MM.1S (cell line): ENCODE results near the gene CLIC5.
"Not testable (repeated sequence)": the region's sequence is repeated elsewhere in the genome, so short reads cannot be mapped to it uniquely, and the experiment has no call there.

ENCODE experiments used
- DNase-seq: peaks from one replicate; pipeline ENCODE4 v3.0.0-alpha.2; 2015
- H2AFZ ChIP-seq: fragments of 300-600 bp; sonication (generic); 2 replicates; pipeline ENCODE4 v1.6.0; 2016; ENCODE audit warnings: antibody characterized with exemption, low read length
- H3F3A ChIP-seq: fragments of 300-600 bp; sonication (generic); 2 replicates; pipeline ENCODE4 v1.6.1; 2016; ENCODE audit warnings: mild to moderate bottlenecking, antibody characterized with exemption, low read length, moderate library complexity, mixed read lengths; ENCODE audit not compliant: insufficient read depth
- H3K27ac ChIP-seq: fragments of 300-600 bp; sonication (generic); 2 replicates; pipeline ENCODE4 v1.5.1; 2016; ENCODE audit warnings: mild to moderate bottlenecking, low read length
- H3K27me3 ChIP-seq: fragments of 300-600 bp; sonication (generic); replicated peaks from 2 replicates; pipeline ENCODE4 v1.6.0; 2016; ENCODE audit warnings: low read length; ENCODE audit not compliant: insufficient read depth
- H3K36me3 ChIP-seq: fragments of 300-600 bp; sonication (generic); replicated peaks from 2 replicates; pipeline ENCODE4 v1.6.1; 2016; ENCODE audit warnings: mild to moderate bottlenecking, low read length, mixed read lengths; ENCODE audit not compliant: insufficient read depth
- H3K4me1 ChIP-seq: fragments of 300-600 bp; sonication (generic); 2 replicates; pipeline ENCODE4 v1.6.1; 2016; ENCODE audit warnings: low read length, mixed read lengths
- H3K4me2 ChIP-seq: fragments of 300-600 bp; sonication (generic); 2 replicates; pipeline ENCODE4 v1.6.0; 2016; ENCODE audit warnings: low read depth, low read length
- H3K4me3 ChIP-seq: fragments of 300-600 bp; sonication (generic); 2 replicates; pipeline ENCODE4 v1.5.1; 2016; ENCODE audit warnings: low read length, mixed read lengths
- H3K79me2 ChIP-seq: fragments of 300-600 bp; sonication (generic); 2 replicates; pipeline ENCODE4 v1.6.1; 2016; ENCODE audit warnings: mixed run types, low read length, mixed read lengths
- H3K9ac ChIP-seq: fragments of 300-600 bp; sonication (generic); 2 replicates; pipeline ENCODE4 v1.6.1; 2016; ENCODE audit warnings: low read length, mixed read lengths
- H3K9me2 ChIP-seq: fragments of 300-600 bp; sonication (generic); replicated peaks from 2 replicates; pipeline ENCODE4 v1.6.1; 2016; ENCODE audit warnings: mild to moderate bottlenecking, low read length, mixed read lengths; ENCODE audit not compliant: insufficient read depth
- H3K9me3 ChIP-seq: fragments of 300-600 bp; sonication (generic); replicated peaks from 2 replicates; pipeline ENCODE4 v1.6.1; 2016; ENCODE audit warnings: mild to moderate bottlenecking, low read length, mixed read lengths; ENCODE audit not compliant: insufficient read depth
- H4K20me1 ChIP-seq: fragments of 300-600 bp; sonication (generic); 2 replicates; pipeline ENCODE4 v1.6.1; 2016; ENCODE audit warnings: mild to moderate bottlenecking, low read length, moderate library complexity, mixed read lengths; ENCODE audit not compliant: insufficient read depth
- CTCF ChIP-seq: fragments of 300-600 bp; sonication (generic); IDR thresholded peaks from 2 replicates; pipeline ENCODE4 v1.5.1; 2016; ENCODE audit warnings: antibody characterized with exemption, low read length, mixed read lengths
- EZH2 ChIP-seq: fragments of 300-600 bp; sonication (generic); optimal IDR thresholded peaks from 2 replicates; pipeline ENCODE3; 2017; ENCODE audit warnings: low read depth, mild to moderate bottlenecking, antibody characterized with exemption, low read length, mixed read lengths
- EZH2phosphoT487 ChIP-seq: fragments of 300-600 bp; sonication (generic); IDR thresholded peaks from 2 replicates; pipeline ENCODE4 v1.6.1; 2018; ENCODE audit warnings: antibody characterized with exemption, low read length

CLIC5 gene

GRCh38 chr6:45929421-45930361 lies 86.0 kb downstream of the CLIC5 start:
- Histone ChIP-seq H3K9me2 (no peaks in the 10 kb centered on the region), H3K9ac (no peak overlapping the region), H3K9me3 (no peaks in the 10 kb centered on the region), H3F3A (no peaks in the 10 kb centered on the region), H4K20me1 (no peaks in the 10 kb centered on the region), H2AFZ (no peak overlapping the region), H3K36me3 (no peaks in the 10 kb centered on the region), H3K4me3 (no peak overlapping the region), H3K79me2 (no peaks in the 10 kb centered on the region), H3K27me3 (no peaks in the 10 kb centered on the region), H3K4me2 (no peak overlapping the region), H3K27ac (no peak overlapping the region), H3K4me1 (no peaks in the 10 kb centered on the region)
- TF ChIP-seq CTCF (no peak), EZH2 (no peak), EZH2phosphoT487 (no peak)
- DNase-seq, result no peak

- H3K9ac ChIP-seq, result no peak overlapping the region
- no peak overlapping the region for H3K4me2 ChIP-seq
- H3K27me3 ChIP-seq, result no peaks in the 10 kb centered on the region
- DNase-seq, result no peak
- no peak overlapping the region for H2AFZ ChIP-seq
- no peak overlapping the region for H3K4me3 ChIP-seq
- H3F3A ChIP-seq, result no peaks in the 10 kb centered on the region
- H4K20me1 ChIP-seq, result no peaks in the 10 kb centered on the region
- no peaks in the 10 kb centered on the region for H3K4me1 ChIP-seq
- TF ChIP-seq CTCF, result no peak
- no peak for TF ChIP-seq EZH2phosphoT487
- TF ChIP-seq EZH2, result no peak
- H3K36me3 ChIP-seq, result no peaks in the 10 kb centered on the region
- no peak overlapping the region for H3K27ac ChIP-seq
- H3K9me2 ChIP-seq, result no peaks in the 10 kb centered on the region
- H3K9me3 ChIP-seq, result no peaks in the 10 kb centered on the region
- H3K79me2 ChIP-seq, result no peaks in the 10 kb centered on the region
Measured at GRCh38 chr6:45928721-45929305, 86.8 kb downstream of the CLIC5 start.

GRCh38 chr6:45927421-45928320 lies 88.0 kb downstream of the CLIC5 start:
- Histone ChIP-seq H3K4me1 (0 out of 2 replicates have a peak, but pooled peaks cover 9% of the 10 kb centered on the region), H3K79me2 (no peaks in the 10 kb centered on the region), H3K9ac (no peak overlapping the region), H3K27me3 (no peaks in the 10 kb centered on the region), H3K4me2 (no peak overlapping the region), H3K9me3 (no peaks in the 10 kb centered on the region), H3K36me3 (no peaks in the 10 kb centered on the region), H3F3A (no peaks in the 10 kb centered on the region), H3K27ac (no peak overlapping the region), H4K20me1 (no peaks in the 10 kb centered on the region), H3K4me3 (no peak overlapping the region), H3K9me2 (no peaks in the 10 kb centered on the region), H2AFZ (no peak overlapping the region)
- no peak for DNase-seq
- TF ChIP-seq CTCF (no peak), EZH2phosphoT487 (no peak), EZH2 (no peak)

DNA sequence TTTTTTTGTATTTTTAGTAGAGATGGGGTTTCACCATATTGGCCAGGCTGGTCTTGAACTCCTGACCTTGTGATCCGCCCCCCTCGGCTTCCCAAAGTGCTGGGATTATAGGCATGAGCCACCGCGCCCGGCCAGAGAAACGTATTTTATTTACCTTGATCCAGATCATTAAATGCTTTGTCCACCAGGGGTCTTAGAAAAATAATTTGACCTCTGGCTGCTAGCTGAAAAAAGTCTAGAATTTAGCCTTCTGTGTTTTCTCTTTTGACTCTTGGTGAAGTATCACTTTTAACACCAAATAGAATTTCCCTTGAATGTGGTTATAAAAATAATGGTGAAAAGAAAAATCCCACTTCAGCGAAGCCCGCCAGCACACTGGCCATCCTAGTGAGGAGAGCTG lies 89.2 kb downstream of the CLIC5 start:
- H3K4me2 ChIP-seq, H3K27ac ChIP-seq, H3K36me3 ChIP-seq, H3K27me3 ChIP-seq, H3K4me3 ChIP-seq, H3K9ac ChIP-seq, H3K9me3 ChIP-seq, H3F3A ChIP-seq, H4K20me1 ChIP-seq, DNase-seq, H3K9me2 ChIP-seq, H3K4me1 ChIP-seq, H2AFZ ChIP-seq, H3K79me2 ChIP-seq: not testable (repeated sequence)
